Measurements from ENCODE around the gene PAK3.

Gene PAK3

DNA sequence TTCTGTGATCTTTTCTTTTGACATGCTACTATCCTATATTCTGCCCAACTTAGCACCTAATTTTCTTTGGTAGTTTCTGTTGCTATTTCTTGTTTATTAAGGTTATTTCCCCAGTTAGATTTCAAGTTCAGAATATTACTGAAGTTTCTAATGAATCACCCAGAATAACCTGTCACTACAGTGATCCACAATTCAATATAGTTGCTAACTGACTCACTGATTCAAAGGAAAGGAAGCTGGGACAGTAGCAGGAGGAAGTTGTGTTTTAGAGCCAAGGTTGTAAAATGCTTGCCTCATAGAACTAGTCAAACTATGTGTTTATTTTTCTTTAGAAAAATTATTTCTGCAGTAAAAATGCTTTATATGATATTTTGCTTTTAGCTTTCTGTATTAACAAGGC is 37.4 kb downstream of the PAK3 start:
- FAIRE-seq: no peak

GRCh38 chrX:111145878-111146277 is 49.9 kb downstream of the PAK3 start:
- no peak for FAIRE-seq

- no peak for FAIRE-seq
Observed at GRCh38 chrX:111151764-111152163, 55.8 kb downstream of the PAK3 start.

DNA sequence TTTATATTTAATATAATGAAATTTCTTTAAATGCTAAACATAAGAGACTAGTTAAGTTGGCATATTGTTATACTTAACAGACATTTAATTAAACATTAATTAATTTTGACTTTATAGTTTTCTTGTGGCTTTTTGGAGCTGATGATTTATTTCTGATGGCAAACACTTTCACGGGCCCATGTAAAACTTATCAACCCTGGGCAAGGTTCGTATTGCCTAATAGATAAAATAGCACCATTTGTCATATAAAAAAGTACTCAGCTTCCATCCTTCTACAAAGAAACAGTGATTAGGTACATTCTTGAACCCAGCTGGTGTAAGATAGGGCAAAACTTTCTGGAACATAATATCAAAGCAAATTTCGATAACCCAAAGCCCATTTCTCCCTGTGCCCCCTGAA is 63.2 kb downstream of the PAK3 start:
- FAIRE-seq: no peak

- FAIRE-seq: no peak
Observed at GRCh38 chrX:111164728-111165127, 68.7 kb downstream of the PAK3 start.

DNA sequence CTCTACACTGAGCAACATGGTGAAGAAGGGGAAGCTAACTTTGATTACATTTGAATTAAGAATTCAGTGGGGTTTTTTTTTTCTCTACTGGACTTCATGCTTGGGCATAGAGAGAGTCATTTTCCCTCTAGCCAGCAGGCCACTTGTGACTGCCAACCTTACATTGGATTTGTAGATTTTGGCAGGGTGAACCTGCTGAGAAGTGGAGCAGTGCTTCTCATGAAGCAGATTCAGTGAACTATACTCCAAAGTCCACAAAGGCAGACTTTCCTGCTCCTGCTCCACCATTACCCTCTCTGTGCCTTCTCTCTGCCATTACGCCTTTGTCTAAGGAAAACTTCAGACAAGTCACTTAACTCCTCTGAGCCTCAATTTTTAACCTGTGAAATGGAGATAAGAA is 69.9 kb downstream of the PAK3 start:
- no peak for FAIRE-seq

GRCh38 chrX:111167334-111167733 is 71.3 kb downstream of the PAK3 start:
- FAIRE-seq: no peak

- FAIRE-seq: peak; percentile 31
Observed at GRCh38 chrX:111168314-111168713, 72.3 kb downstream of the PAK3 start.

DNA sequence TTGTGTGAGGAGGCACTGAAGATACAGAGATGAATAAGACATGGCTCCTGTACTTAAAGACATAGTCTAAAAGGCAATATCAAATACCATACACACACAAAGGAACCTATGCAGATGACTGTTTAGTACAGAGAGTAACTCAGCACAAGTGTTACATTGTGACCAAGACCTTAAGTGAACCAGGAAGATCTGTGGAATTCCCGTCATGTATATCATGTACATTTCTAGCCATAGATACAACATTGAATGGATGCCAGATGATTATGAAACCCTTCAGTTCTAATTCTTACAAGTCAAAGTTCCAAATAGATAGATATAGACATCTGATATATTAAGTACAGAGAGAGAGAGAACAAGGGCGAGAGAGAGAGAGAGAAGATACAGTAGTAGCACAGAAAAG is 73.2 kb downstream of the PAK3 start:
- FAIRE-seq: no peak

- no peak for FAIRE-seq
Observed at GRCh38 chrX:111170017-111170416, 74.0 kb downstream of the PAK3 start.

DNA sequence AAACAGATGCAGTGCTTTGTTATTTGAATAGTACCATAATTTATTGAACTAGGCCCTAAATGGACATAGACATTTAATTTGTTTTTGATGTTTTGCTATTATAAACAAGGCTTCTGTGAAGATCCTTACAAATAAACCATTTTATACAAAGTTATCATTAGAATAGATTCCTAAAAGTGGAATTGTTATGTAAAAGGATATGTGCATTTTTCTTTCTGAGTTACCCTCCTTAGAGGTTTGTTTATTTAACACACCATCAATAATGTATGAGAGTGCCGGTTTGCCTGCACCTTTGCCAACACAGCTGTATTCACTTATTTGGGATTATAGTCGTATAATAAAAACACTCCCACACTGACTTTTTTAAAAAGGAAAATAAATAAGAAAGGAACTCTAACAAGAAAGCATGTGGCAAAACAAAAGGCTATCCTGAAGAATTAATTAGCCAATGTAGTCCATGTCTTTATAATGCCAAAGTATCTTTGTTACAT is 84.8 kb downstream of the PAK3 start:
- peak; percentile 61 for FAIRE-seq

GRCh38 chrX:111181951-111182350 is 86.0 kb downstream of the PAK3 start:
- no peak for FAIRE-seq

GRCh38 chrX:111182997-111183396 is 87.0 kb downstream of the PAK3 start:
- no peak for FAIRE-seq

DNA sequence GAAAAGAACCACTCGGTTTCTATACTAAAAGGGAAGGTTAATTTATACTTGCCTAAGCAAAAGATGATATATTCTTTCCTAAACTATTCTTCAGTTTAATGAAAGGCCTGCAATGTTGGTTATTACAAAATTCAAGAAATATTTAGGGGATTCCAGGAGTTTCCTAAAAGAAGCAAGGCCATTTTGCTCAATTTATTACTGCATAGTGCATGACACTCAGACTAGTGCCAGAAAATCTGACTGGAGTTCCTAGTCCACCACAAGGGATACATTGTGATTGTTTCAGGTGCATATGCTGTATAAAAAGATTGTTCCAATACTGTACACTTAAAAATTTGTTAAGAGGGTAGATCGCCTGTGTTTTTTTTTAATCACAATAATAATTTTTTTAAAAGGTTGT is 95.6 kb downstream of the PAK3 start:
- no peak for FAIRE-seq

GRCh38 chrX:111199505-111199904 is 103.5 kb downstream of the PAK3 start:
- no peak for FAIRE-seq

- FAIRE-seq: no peak
Observed at GRCh38 chrX:111200327-111200726, 104.3 kb downstream of the PAK3 start.

GRCh38 chrX:111207851-111208250 is 111.9 kb downstream of the PAK3 start:
- no peak for FAIRE-seq

DNA sequence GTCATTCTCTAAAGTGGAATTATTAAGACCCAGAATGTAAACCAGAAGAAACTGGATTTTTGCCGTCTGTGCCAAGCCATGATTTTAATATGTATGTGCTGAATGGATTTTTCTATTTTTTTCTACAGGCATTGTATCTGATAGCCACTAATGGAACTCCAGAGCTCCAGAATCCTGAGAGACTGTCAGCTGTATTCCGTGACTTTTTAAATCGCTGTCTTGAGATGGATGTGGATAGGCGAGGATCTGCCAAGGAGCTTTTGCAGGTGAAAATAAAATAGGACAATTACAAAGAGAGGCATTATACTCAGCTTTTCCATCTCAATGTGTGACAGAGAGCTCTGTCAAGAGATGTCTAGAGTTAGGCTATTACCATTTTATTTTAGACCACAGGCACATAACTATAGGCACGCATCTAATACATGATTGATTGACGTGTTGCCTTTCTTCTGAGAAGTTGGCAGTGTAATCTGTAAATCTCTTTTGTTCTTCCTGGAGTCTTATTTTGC is 120.4 kb downstream of the PAK3 start:
- FAIRE-seq: no peak

GRCh38 chrX:111244235-111244750 is 148.3 kb downstream of the PAK3 start:
- FAIRE-seq: no peak

- no peak for FAIRE-seq
Observed at GRCh38 chrX:111254896-111255693, 159.1 kb downstream of the PAK3 start.

DNA sequence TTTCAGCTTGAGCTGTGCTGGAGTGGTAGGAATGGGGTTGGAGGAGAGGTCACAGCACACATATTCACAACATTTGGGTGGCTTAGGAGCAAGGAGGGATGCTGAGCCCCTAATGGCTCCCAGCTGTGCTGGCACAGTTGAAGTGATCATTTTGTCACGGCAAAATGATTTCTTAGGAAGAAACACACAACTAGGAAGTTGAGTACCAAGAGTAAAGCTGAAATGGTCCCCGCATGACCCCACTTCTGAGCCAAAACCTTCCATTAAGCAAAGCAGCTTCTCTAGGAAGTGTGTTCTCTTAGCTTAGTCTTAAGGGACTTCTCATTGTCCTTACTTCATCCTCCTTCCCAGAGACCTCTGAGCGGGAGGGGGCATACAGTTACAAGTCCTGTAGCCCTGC is 161.7 kb downstream of the PAK3 start:
- no peak for FAIRE-seq

GRCh38 chrX:111259559-111259958 is 163.6 kb downstream of the PAK3 start:
- no peak for FAIRE-seq

- FAIRE-seq: no peak
Observed at GRCh38 chrX:111260451-111260850, 164.5 kb downstream of the PAK3 start.

- FAIRE-seq: no peak
Observed at GRCh38 chrX:111262086-111262485, 166.1 kb downstream of the PAK3 start.
